Activated gamma-delta T cell treated with Interleukin-2 at 50 U/mL for 16 hours (primary cell): Measurements from ENCODE around the gene ICAM3.
"Not testable (repeated sequence)": the region's sequence is repeated elsewhere in the genome, so short reads cannot be mapped to it uniquely, and the experiment has no call there.

ENCODE experiments used
- DNase-seq: peaks from one replicate; pipeline ENCODE4 v3.0.0-alpha.2; 2020

The ICAM3 gene, protein sequence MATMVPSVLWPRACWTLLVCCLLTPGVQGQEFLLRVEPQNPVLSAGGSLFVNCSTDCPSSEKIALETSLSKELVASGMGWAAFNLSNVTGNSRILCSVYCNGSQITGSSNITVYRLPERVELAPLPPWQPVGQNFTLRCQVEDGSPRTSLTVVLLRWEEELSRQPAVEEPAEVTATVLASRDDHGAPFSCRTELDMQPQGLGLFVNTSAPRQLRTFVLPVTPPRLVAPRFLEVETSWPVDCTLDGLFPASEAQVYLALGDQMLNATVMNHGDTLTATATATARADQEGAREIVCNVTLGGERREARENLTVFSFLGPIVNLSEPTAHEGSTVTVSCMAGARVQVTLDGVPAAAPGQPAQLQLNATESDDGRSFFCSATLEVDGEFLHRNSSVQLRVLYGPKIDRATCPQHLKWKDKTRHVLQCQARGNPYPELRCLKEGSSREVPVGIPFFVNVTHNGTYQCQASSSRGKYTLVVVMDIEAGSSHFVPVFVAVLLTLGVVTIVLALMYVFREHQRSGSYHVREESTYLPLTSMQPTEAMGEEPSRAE

DNA sequence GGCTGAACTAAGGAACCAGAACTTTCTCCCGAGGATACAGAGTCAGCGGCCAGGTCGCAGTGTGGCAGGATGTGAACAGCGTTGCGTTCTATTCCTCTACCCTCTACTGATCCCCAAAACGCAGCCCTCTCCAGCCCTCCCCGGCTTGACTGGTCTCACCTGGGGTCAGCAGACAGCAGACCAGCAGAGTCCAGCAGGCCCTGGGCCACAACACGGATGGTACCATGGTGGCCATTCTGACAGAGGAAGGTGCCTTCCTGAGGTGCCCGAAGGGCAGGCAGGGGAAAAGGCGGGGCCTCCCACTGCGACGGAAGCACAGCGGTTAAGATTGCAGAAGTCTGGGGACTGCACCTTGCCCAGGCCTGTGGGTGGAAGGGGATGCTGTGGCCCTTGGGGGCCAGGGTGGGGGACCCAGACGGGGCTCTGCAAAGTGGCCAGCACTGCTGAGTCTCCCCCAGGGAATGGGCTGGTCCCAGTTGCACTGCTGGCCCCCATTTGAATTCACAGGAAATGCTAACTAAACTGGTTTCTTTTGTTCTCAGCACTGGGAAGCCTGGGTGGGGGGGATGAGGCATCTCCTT, at the start of gene ICAM3:
Gene ICAM3 (minus strand): TSS at position 245 of the 581 bp plus-strand sequence. CDS start 10 bp downstream, at position 235.
- peak; percentile 68 for DNase-seq

DNA sequence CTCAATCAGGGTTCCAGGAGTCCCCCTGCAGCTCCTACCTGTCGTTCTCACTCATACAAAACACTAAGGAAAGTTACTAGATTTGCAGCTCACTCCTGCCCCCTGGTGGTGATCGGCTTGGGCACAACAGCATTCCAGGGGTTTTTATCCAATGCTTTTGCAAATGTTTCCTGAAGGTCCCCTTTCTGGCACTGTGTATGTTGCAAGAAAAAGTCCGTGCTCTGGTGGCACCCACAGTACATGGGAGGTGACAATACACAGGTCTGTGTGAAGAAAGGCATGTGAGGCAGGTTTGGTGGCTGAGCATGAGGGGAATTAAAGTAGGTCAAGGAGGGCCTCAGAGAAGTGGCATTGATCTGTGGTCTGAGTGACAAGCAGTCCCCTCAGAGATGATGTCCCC, 49.5 kb upstream of the ICAM3 start:
- DNase-seq, result peak; percentile 87

DNA sequence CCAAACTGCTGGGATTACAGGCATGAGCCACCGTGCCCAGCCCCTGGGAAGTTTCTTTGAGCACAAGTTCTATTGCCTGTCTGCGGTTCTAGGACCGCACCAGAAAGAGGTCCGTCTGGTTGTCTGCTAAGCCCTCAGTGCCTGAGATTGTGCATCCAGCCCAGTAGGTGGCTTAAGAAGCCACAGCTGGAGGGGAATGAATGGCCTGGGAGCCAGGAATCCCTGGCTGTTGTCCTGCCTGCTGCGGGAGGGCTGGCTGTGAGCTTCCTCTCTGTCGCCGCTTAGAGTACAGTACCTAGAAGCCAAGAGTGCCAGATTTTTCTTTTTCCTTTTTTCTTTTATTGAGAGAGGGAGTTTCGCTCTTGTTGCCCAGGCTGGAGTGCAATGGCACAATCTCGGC, 45.2 kb upstream of the ICAM3 start:
- no peak for DNase-seq

DNA sequence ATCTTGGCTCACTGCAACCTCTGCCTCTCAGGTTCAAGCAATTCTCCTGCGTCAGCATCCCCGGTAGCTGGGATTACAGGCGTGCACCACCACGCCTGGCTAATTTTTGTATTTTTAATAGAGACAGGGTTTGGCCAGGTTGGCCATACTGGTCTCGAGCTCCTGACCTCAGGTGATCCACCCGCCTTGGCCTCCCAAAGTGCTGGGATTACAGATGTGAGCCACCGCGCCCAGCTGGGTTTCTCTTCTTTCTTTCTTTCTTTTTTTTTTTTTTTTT, 43.7 kb upstream of the ICAM3 start:
- not testable (repeated sequence) for DNase-seq

DNA sequence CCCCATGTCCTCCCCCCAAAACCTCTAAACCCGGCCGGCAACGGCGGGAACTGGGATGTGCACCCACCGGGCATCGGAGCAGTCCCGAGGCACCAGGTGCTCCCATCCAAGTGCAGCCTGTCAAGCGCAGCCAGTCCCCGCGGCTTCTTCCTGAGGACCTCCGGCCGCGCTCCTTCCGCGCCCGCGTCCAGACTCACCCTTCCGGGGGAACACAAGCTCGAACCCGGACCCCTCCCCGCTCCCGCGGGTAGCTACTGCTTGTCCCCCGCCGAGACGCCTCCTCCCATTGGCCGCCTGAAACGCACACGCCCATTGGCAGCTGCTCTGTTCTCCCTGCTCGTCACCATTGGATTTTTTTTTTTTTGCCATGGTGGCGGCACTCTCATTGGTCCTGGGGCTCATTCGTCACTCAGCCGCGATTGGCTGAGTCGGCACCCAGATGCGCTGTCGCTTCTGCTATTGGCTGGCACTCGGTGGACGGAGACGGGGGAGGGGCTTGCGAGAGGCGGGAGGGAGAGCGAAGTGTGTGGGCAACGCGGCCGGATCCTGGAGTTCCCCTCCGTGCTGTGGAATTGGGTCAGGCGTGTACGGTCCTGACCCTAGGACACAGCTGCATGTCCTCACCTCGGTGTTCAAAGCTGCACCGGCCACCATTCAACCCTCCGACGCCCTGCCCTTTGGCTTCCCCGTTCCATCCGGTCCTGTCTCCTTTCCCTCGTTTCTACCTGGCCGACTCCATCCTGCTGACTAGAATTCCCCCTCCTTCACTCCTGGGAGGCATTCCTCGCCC, 41.1 kb upstream of the ICAM3 start, which contains the start of gene TYK2:
Gene TYK2 (minus strand): TSS at position 260 of the 790 bp plus-strand sequence. CDS start 2,166 bp downstream, outside the sequence.
- peak; percentile 94 for DNase-seq

DNA sequence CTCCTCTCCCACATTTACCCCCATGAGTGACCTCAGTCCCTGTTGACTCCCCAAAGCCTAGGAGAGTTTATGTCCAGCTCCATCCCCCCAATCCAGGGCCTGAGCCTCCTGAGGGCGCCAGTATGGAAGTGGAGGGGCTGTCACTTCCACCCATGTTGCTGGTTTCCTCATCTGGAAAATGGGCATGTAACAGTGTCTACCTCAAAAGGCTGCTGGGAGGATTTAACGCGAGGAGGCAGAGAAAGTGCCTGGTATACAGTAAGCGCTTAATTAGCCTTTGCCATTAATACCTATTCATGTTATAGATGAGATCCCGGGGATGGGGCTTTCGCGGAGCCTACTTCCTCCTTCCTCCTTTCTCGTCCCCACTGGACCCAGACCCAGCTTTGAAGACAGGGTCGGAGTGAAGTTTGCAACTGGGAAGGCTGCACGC, 40.5 kb upstream of the ICAM3 start:
- DNase-seq, result no peak

DNA sequence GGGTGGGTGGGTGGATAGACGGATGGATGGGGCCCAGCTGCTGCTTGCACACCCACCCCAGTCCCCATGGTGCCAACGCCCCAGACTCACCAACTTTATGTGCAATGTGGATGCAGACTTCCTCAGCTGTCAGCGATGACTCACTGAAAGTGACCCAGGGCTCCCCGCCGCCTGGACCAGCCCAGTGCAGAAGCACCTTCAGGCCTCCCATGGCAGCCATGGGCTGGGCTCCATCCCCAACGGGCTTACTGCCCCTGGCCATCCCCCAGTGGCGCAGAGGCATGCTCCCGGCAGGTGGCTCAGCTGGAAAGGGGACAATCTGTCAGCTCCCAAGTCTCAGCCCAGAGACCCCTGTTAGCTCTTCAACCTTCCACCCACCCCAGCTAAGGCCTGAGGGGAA, 38.7 kb upstream of the ICAM3 start:
- DNase-seq, result no peak

DNA sequence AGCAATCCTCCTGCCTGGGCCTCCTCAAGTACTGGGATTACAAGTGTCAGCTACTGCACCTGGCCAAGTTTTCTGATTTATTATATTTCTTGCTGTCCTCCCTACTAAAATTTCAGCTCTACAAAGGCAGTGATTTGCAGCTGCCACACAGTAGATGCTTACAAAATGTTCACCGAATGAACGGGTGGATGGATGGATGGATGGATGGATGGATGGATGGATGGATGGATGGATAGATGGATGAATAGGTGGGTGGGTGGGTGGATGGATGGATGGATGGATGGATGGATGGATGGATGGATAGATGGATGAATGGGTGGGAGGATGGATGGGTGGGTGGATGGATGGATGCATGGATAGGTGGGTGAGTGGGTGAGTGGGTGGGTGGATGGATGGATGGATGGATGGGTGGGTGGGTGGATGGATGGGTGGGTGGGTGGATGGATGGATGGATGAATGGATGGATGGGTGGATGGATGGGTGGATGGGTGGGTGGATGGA, 37.8 kb upstream of the ICAM3 start:
- DNase-seq, result not testable (repeated sequence)

DNA sequence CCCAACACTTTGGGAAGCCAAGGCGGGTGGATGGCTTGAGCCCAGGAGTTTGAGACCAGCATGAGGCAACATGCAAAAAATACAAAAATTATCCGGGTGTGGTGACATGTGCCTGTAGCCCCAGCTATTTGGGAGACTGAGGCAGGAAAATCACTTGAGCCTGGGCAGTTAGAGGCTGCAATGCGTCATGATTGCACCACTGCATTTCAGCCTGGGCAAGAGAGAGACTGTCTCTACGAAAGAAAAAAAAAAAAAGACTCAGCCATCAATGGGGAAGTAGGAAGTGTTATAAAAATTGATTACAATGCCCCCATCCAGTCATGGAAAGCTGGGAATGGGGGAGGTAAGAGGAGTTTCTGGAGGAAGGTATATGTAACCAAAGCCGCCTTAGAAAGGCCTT, 35.5 kb upstream of the ICAM3 start:
- no peak for DNase-seq

DNA sequence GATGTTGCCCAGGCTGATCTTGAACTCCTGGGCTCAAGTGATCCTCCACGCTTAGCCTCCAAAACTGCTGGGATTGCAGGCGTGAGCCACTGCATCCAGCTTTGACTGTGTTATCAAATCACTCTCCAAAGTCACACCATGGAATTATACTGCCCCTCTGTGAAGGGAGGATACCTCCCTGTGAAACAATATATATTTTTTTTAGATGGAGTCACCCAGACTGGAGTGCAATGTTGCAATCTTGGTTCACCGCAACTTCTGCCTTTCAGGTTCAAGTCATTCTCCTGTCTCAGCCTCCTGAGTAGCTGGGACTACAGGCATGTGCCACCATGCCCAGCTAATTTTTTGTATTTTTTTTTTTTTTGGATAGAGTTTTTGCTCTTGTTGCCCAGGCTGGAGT, 33.3 kb upstream of the ICAM3 start:
- no peak for DNase-seq

DNA sequence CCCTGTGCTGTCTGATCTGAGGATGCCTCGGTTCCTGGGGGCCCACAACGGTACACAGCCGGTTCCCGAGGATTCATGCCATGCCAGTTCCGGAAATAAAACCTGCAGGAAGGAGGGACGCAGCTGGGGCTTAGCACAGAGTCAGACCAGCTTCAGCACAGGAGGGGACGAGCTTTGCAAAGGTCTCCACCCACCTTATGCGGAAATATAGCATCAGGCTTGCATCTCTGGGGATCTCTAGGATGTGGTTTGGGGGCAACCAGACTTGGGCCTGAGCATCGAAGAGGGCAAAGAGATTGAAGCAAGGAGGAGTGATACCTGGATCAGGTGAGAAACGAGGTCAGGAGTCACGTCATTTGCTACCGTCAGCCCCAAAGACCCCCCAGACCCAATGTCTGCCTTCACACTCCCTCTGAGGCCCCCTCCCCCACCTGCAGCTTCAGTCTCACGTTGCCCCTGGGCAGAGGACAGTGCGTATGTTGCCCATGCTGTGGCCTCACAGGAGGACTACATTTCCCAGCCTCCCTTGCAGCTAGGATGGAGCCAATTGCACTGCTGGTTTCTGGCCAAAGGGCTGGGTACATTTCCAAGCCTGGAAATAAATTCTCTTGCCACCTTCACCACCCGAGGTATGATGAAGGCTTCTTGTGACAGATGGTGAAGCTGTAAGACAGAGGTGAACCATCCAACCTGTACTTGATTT, 28.8 kb upstream of the ICAM3 start:
- DNase-seq, result no peak

DNA sequence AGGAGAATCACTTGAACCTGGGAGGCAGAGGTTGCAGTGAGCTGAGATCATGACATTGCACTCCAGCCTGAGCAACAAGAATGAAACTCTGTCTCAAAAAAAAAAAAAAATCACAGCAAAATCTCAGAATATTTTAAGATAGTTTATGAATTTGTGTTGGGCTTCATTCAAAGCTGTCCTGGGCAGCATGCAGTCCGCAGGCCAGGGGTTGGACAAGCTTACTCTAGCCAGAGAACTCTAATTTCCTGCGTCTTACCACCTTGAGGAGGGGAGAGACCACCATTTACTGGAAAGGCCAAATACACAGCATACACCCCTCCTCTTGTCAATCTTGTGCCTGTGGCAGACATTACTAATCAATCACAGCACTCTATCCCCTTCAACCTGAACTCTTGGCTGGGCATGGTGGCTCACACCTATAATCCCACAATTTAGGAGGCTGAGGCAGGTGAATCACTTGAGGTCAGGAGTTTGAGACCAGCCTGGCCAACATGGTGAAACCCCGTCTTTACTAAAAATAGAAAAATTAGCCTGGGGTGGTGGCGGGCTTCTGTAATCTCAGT, 27.6 kb upstream of the ICAM3 start:
- DNase-seq, result not testable (repeated sequence)

DNA sequence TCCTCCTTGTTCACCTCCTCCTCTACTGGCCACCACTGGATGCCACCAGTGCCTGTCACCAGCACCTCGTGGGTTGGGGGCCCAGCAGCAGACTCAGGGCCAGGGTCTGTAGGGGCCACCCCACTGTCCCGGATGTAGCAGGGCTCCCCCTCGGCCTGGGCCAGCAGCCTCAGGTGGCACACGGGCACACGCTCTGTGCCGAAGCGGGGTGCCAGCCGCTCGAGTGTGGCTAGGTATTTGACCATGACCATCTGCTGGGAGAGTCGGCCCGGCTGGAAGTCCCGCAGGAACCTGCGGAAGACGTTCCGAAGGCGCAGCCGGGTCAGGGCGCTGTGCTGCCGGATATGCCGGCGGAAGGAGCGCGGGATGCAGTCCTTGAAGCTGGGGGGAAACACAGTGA, 26.1 kb upstream of the ICAM3 start:
- DNase-seq, result no peak

DNA sequence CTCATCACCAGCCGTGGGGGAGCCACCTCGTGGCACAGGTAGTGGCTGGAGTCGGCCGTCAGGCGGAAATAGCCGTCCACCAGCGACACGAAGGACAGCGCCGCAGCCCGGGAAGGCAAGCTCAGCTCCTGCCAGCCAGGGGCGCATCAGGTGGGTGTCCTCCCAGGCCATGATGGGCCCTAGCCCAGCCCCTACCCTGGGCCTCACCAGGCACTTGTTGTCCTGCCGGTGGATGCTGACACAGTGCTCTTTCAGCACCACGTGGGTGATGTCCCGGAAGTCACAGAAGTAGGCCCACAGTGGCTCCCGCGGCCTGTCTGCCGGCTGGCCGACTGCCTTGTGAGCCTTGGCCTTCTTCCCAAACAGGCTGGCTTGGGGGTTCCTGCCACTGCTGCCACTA, 25.2 kb upstream of the ICAM3 start:
- no peak for DNase-seq

DNA sequence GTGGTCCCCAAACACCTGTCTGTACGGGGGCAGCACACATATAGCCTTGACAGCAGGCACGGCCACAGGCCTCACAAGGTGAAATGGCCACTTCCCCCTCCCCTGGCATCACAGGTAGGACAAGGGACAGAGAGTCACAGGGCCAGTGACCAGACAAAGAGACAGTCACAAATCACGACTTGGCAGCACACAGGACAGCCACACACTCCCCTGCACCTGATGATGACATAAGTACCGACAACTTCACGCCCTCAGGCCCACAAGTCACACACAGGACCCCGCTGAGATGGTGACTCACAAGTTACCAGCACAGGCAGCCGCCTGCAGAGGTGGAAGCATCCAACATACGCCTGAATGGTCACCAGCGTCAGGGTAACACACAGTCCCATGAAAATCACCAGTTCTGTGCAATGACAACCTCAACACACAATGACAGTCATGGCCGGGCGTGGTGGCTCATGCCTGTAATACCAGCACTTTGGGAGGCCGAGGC, 24.4 kb upstream of the ICAM3 start:
- DNase-seq, result no peak

DNA sequence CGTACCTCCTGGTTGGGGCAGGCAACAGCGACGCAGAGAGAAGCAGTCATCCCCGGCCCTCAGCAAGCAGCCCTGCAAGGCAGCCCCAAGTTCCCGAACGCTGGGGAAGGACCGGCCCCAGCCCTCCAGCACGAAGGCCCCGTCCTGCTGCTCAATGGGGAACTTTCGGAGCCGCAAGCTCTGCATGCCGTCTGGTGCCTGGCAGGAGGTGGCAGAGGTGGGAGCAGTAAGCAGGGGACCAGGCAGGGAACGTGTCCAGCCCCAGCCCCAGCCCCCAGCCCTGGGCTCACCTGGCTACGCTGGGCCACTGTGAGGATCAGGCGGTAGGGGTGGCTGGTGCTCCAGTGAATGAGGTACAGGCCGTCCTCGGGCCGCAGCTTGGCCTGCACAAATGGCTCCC, 22.8 kb upstream of the ICAM3 start:
- DNase-seq, result no peak

DNA sequence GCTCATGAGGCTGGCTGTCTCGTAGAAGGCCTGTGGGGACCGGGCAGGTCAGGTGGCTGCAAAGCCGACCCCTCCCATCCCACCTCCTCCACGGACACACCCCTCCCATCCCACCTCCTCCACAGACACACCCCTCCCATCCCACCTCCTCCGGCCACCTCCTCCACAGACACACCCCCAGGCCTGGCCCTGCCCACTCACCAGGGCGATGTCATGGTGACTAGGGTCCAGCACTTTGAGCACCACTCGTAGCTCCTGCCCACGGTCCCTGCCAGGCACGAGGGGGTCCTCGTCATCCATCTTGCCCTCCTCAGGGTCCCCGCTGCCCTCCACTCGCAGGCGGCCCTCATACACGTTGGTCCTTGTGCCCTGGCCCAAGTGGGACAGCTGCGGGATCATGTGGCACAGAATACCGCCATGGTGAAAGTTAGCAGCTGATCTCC, 22.2 kb upstream of the ICAM3 start:
- DNase-seq, result no peak

DNA sequence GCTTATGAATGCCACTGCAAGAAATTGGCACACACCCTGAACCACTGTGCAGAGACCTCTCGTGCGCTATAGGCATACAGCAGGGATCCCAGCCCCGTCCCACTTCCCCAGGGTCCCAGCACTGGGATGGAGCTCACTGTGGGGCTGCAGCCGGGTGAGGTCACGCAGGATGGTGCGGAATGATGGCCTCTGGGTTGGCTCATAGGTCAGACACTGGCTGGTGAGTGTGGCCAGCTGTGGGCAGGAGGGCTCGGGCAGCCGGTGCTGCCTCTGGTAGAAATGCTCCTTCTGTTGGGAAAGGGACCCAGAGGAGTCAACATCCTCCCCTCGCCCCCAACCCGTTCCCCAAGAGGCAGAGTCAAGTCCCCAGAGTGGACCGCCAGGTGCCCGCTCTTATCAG, 17.0 kb upstream of the ICAM3 start:
- no peak for DNase-seq

DNA sequence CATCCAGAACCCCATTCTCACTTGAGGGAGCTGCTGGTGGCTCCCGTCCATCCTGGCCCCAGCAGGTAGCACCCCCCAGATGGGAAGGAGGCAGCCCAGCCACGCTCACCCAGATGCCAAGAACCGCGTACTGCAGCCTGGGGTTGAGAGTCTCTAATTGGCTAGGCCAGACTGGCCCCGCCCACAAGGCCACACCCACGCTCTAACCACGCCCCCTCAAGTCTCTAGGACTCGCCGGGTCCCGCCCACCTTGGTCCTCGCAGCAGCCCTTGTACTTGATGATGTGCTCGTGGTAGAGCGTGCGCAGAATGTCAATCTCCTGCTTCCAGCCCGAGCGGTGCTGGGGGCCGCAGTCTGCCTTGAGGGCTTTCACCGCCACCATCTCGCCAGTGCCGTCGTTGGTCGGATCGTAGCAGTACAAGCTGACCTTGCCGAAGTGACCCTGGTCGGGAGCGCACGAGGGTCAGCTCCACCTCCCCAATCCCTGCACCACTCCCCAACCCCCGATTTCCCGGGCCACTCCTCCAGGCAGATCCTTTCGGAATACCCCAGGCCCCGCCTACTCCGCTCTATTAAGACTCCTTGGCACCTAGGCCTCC, 14.5 kb upstream of the ICAM3 start:
- no peak for DNase-seq

DNA sequence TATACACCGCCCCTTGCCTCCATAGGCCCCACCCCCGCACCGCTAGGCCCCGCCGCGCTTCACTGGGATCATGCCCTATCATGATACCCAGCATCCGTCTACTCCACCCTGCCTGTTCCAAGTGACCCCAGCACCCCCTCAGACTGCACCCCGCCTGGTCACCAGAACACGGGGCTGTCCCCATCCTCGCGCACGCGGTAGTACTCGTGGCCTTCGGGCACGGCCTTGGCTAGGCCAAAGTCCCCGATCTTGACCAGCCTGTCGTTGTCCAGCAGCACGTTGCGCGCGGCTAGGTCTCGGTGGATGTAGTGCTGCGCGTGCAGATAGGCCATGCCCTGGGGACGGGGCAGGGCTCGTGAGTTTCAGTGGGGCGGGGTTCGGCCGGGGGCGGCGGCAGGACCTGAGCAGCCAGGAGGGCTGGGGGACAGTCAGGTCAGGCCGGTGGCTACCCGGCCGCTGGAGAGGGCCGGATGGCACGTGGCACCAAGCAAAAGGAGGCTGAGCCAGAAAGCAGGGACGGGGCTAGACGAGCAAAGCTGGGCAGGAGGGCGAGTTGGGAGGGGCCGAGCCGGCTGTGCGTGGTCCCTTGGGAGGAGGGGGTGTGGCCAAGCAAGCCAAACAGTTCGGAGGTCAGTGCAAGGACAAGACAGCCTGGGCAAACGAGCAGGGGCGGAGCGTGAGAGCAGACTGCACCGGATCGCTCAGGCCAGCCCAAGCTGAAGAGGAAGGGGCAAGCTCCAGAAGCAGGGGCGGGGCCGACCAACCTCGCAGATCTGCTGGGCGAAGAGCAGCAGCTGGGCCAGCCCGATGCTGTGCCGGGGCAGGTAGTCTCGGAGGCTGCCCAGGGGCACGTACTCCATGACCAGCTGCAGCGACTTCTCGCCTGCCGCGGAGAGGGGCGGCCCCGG, 13.6 kb upstream of the ICAM3 start:
- no peak for DNase-seq

DNA sequence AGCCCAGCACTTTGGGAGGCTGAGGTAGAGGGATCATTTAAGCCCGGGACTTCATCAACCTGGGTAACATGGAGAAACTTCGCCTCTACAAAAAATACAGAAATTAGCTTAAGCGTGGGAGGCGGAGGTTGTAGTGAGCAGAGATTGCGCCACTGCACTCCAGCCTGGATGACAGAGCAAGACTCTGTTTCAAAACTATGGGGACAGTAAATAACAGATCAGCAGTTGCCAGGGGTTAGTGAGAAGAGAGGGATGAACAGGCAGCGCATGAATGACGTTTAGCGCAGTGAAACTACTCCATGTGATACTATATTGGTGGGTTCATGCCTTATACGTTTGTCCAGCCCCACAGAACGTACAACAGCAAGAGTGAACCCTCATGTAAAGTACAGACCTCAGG, 7.1 kb upstream of the ICAM3 start:
- no peak for DNase-seq
